ENCODE data around the gene QKI.

The QKI gene

DNA sequence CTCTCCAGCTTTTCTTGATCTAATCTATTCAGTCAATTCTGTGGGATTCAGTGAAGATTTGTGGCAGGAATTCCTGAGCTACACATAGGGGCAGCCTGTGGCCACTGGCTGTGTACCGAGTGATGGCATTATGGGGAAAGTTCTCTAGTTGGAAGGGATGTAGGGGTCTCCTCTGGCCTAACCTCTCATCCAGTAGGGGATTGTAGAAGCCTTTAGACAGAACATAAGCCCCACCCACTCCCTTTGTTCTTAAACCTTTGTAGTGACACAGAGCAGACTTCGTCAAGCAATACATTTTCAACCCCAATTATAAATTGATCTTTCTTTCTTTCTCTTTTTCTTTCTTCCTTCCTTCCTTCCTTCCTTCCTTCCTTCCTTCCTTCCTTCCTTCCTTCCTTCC lies 188.9 kb downstream of the QKI start:
- Mint-ChIP-seq H3K4me1 (peaks cover 4% of the 10 kb centered on the region), H3K27me3 (peaks cover 2% of the 10 kb centered on the region), H3K36me3 (ENCODE audit: low read depth) (no peaks in the 10 kb centered on the region), H3K9me3 (peaks cover 6% of the 10 kb centered on the region), H3K4me3 (no peak overlapping the region), H3K27ac (no peak overlapping the region)
- DNase-seq (no peak), ATAC-seq (no peak)

DNA sequence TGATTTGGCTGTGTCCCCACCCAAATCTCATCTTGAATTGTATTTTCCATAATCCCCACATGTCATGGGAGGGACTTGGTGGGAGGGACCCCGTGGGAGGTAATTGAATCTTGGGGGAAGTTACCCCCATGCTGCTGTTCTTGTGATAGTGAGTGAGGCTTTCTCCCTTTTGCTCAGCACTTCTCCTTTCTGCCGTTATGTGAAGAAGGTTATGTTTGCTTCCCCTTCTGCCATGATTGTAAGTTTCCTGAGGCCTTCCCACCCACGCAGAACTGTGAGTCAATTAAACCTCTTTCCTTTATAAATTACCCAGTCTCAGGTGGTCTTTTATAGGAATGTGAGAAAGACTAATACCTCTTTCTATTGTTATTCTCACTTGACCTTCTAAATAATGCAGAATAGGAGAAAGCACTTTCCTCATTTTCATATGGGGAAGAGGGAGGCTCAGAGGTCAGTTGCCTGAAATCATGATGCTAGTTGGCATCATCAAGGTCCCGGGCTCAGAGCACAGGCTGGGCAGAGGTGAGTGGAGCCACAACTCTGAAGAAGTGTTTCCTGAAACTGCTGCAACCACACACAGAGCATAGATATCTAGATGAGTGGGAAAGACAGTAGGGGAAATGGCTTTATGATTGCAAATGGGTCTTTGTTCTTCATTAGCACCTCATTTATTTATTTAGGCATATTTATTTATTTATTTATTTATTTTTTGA lies 191.0 kb downstream of the QKI start:
- H3K27me3 Mint-ChIP-seq, result peaks cover 4% of the 10 kb centered on the region
- H3K27ac Mint-ChIP-seq, result no peak overlapping the region
- peaks cover 6% of the 10 kb centered on the region for H3K9me3 Mint-ChIP-seq
- no peaks in the 10 kb centered on the region for H3K36me3 Mint-ChIP-seq (ENCODE audit: low read depth)
- H3K4me1 Mint-ChIP-seq, result peaks cover 7% of the 10 kb centered on the region
- ATAC-seq (no peak), DNase-seq (no peak)
- no peak overlapping the region for H3K4me3 Mint-ChIP-seq

DNA sequence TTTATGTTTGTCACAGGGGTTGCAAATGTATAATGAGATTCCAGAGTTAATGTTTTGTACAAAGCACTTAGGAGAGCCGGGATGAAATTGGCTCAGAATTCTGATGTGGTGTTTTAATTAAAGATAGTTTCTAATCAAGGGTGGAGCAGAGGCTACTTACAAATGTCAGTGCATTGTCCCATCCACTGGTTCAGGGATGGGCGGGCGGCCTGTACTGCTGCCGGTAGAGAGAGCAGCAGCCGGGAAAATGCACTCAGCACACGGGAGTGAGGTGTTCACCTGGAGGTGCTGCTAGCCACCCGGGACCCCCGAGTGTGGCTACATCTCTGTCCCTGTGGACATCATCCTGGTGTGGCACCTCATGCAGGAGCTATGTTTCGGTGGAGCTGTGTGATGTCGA lies 193.3 kb downstream of the QKI start:
- ATAC-seq, result no peak

DNA sequence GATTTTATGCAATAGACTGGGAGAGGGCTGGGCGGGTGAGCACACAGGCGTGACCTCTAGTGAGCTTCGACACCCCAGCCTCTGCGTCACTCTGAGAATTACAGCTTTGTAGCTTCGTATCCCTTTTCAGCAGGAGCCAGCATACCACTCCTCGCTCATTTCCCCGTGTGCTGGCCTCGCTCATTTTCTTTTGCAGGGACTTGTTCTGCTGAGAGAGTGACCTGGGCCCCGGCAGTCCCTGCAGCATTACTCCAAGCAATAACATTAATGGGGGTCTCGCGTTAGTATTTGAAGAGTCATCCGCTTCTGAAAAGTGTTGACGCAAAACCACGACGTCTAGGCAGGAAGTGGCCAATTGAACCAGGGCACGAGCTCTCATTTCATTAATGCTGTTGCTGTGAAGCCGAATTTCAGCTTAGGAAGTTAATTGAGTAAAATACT lies 193.7 kb downstream of the QKI start:
- Mint-ChIP-seq H3K9me3 (peaks cover 6% of the 10 kb centered on the region), H3K4me3 (no peak overlapping the region), H3K36me3 (ENCODE audit: low read depth) (no peaks in the 10 kb centered on the region), H3K4me1 (peaks cover 7% of the 10 kb centered on the region), H3K27ac (no peak overlapping the region), H3K27me3 (peaks cover 4% of the 10 kb centered on the region)
- ATAC-seq (no peak), DNase-seq (no peak)

More for the DNA sequence above, 193.3 kb downstream of the QKI start:
- peaks cover 4% of the 10 kb centered on the region for H3K27me3 Mint-ChIP-seq
- peaks cover 7% of the 10 kb centered on the region for H3K4me1 Mint-ChIP-seq
- H3K4me3 Mint-ChIP-seq, result no peak overlapping the region
- H3K9me3 Mint-ChIP-seq, result peaks cover 6% of the 10 kb centered on the region
- no peaks in the 10 kb centered on the region for H3K36me3 Mint-ChIP-seq (ENCODE audit: low read depth)
- no peak overlapping the region for H3K27ac Mint-ChIP-seq
- DNase-seq, result no peak

DNA sequence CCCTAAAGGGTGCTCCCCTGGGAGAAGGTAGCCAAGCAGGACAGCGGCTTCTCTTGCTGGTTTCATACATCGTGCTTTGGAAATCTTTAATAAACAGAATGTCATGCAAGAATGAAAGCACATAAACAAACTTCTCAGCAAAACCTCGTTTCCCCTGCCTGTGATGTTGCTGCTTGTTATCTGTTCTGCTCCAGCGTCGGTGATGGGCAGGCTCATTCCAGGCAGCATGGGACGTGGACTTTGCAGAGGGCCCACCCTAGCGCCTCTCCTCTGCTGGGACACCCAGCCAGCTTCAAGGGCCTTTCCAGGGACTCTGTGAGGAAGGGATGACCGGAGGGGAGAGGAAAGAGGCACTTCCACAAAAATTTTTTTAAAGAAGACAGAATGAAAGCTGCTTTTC lies 197.7 kb downstream of the QKI start:
- Mint-ChIP-seq H3K27me3 (peaks cover 4% of the 10 kb centered on the region), H3K4me1 (peaks cover 3% of the 10 kb centered on the region), H3K36me3 (ENCODE audit: low read depth) (no peaks in the 10 kb centered on the region), H3K9me3 (no peaks in the 10 kb centered on the region), H3K4me3 (no peak overlapping the region), H3K27ac (no peak overlapping the region)
- DNase-seq (no peak), ATAC-seq (no peak)

DNA sequence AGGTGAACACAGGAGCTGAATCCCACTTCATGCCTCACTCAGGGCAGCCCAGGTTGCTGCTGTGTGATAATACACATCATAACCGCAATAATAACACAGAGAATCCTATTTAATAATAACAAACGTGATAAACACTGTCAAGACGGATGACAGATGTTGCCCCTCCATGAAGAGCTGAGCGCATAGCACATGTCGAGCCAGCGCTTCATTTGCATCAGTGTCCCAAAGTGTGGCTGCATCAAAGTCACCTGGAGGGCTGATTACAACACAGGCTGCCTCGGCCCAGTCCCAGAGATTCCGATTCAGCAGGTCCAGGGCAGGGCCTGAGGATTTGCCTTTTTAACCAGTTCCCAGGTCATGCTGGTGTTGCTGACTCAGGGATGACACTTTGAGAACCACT lies 198.5 kb downstream of the QKI start:
- DNase-seq, result no peak
- no peak overlapping the region for H3K4me3 Mint-ChIP-seq
- peaks cover 4% of the 10 kb centered on the region for H3K27me3 Mint-ChIP-seq
- H3K9me3 Mint-ChIP-seq, result no peaks in the 10 kb centered on the region
- H3K36me3 Mint-ChIP-seq (ENCODE audit: low read depth), result no peaks in the 10 kb centered on the region
- H3K4me1 Mint-ChIP-seq, result peaks cover 3% of the 10 kb centered on the region
- no peak for ATAC-seq
- no peak overlapping the region for H3K27ac Mint-ChIP-seq

DNA sequence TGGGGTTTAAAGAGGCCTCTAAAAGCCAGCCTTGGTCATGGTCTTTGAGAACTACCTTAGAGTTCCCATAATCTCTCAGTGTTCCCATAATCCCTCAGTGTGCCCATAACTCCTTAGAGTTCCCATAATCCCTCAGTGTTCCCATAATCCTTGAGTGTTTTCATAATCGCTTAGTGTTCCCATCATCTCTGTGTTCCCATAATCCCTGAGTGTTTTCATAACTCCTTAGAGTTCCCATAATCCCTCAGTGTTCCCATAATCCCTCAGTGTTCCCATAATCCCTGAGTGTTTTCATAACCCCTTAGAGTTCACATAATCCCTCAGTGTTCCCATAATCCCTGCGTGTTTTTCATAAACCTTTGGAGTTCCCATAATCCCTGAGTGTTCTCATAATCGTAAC lies 199.2 kb downstream of the QKI start:
- Mint-ChIP-seq H3K9me3 (no peaks in the 10 kb centered on the region), H3K27ac (no peak overlapping the region), H3K4me3 (no peak overlapping the region), H3K36me3 (ENCODE audit: low read depth) (no peaks in the 10 kb centered on the region), H3K27me3 (no peaks in the 10 kb centered on the region), H3K4me1 (peaks cover under 1% of the 10 kb centered on the region)
- DNase-seq, result no peak
- no peak for ATAC-seq

DNA sequence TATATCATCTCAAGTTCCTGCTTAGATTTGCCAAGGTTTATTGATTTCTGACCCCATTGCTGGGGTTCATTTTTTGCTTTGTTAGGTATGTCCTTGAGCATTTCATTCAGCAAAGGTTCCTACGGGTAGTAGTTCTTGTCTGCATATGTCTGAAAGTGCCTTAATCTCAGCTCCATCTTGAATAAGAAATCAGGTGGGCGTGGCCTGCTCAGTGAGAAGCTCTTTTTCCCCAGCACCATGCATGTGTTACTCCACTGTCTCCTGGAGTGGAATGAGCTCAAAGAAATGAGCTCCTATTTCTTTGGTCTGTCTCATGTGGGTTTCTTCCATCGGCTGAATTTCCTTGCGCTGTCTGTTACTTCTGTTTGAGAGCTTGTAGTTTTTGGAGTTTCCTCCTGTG lies 201.9 kb downstream of the QKI start:
- no peaks in the 10 kb centered on the region for H3K4me1 Mint-ChIP-seq

DNA sequence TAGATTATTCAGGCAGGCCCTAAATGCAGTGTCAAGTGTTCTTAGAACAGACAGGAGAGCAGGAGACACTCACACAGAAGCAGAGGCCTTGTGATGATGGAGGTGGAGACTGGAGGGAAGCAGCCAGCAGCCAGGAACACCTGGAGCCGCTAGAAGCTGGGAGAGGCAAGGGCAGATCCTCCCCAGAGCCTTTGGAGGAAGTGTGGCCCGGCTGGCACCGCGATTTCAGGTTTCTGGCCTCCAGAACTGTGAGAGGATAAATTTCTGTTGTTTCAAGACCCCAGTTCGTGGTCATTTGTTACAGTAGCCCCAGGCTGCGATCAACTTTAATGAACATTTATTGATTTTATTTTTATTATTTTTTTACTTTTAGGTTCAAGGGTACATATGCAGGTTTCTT lies 203.0 kb downstream of the QKI start:
- Mint-ChIP-seq H3K4me1 (no peaks in the 10 kb centered on the region), H3K9me3 (no peaks in the 10 kb centered on the region), H3K27ac (no peak overlapping the region), H3K27me3 (peaks cover 4% of the 10 kb centered on the region), H3K36me3 (ENCODE audit: low read depth) (no peaks in the 10 kb centered on the region), H3K4me3 (no peak overlapping the region)
- no peak for ATAC-seq
- DNase-seq, result no peak

More for the DNA sequence above, 201.9 kb downstream of the QKI start:
- Mint-ChIP-seq H3K4me3 (no peak overlapping the region), H3K36me3 (ENCODE audit: low read depth) (no peaks in the 10 kb centered on the region), H3K9me3 (no peaks in the 10 kb centered on the region), H3K27ac (no peak overlapping the region), H3K27me3 (peaks cover under 1% of the 10 kb centered on the region)
- ATAC-seq (no peak), DNase-seq (no peak)

DNA sequence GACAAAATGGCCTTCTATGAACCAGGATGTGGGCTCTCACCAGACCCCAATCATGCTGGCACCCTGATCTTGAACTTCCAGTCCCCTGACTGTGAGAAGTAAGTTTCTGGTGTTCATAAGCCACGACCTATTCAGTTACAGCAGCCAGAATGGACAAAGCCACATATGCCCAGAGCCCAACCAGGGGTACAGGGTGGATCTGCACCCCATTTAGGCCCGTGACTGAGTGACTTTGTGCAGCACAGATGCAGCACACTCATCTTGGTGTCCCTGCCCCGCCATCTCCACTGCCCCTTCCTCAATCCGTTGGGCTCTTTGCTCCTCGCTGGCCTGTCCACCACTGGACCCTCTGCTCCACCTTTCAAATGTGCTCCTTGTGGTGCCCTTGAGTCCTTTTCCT lies 205.6 kb downstream of the QKI start:
- Mint-ChIP-seq H3K27ac (no peak overlapping the region), H3K4me3 (no peak overlapping the region), H3K36me3 (ENCODE audit: low read depth) (no peaks in the 10 kb centered on the region), H3K4me1 (no peaks in the 10 kb centered on the region), H3K27me3 (peaks cover 4% of the 10 kb centered on the region), H3K9me3 (no peaks in the 10 kb centered on the region)
- ATAC-seq, result no peak
- DNase-seq, result no peak

DNA sequence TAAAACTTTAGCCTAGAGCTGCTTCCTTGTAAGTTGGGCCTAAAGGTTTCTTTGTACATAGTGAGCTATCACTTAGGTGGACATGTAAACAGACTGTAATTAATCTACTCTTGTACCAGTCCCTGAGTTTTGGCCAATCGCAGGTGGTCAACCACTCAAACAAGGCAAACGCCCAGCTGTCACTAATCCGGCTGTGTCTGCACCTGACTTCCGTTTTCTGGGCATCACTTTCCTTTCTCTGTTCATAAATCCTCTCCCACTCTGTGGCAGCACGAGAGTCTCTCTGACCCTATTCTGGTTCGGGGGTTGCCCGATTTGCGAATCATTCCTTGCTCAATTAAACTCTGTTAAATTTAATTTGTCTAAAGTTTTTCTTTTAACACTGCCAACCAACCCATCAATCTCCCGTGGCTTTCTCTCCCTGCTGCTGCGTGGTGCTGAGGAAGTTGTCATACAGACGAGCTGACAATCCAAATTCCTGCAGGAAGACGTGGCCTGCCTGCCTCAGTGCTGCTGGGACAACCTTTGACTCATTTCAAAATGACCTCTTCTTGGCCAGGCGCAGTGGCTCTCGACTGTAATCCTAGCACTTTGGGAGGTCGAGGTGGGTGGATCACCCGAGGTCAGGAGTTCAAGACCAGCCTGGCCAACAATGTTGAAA lies 206.3 kb downstream of the QKI start:
- Mint-ChIP-seq H3K27me3 (peaks cover 4% of the 10 kb centered on the region), H3K36me3 (ENCODE audit: low read depth) (no peaks in the 10 kb centered on the region), H3K4me1 (no peaks in the 10 kb centered on the region), H3K27ac (no peak overlapping the region), H3K9me3 (no peaks in the 10 kb centered on the region), H3K4me3 (no peak overlapping the region)
- DNase-seq (no peak), ATAC-seq (no peak)

DNA sequence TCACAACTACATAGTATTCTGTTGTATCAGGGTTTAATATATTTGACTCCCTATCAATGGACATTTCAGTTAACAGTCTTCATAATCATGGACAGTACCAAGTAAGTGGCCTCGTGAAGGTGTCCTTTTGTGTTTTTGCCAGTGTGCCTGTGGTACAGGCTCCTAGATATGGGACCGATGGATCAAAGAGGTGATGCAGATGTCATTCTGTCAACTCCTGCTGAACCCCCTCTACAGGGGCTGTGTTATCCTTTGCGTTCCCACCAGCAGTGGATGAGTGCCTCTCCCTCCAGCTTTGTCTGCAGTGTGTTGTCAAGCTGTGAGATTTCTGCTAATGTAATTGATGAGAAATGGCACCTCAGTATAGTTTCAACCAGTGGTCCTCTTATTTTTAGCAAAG lies 210.7 kb downstream of the QKI start:
- H3K36me3 Mint-ChIP-seq (ENCODE audit: low read depth), result no peaks in the 10 kb centered on the region
- no peaks in the 10 kb centered on the region for H3K4me1 Mint-ChIP-seq
- peaks cover 15% of the 10 kb centered on the region for H3K27me3 Mint-ChIP-seq
- H3K9me3 Mint-ChIP-seq, result no peaks in the 10 kb centered on the region
- no peak overlapping the region for H3K4me3 Mint-ChIP-seq
- no peak overlapping the region for H3K27ac Mint-ChIP-seq
- no peak for ATAC-seq
- DNase-seq, result no peak

DNA sequence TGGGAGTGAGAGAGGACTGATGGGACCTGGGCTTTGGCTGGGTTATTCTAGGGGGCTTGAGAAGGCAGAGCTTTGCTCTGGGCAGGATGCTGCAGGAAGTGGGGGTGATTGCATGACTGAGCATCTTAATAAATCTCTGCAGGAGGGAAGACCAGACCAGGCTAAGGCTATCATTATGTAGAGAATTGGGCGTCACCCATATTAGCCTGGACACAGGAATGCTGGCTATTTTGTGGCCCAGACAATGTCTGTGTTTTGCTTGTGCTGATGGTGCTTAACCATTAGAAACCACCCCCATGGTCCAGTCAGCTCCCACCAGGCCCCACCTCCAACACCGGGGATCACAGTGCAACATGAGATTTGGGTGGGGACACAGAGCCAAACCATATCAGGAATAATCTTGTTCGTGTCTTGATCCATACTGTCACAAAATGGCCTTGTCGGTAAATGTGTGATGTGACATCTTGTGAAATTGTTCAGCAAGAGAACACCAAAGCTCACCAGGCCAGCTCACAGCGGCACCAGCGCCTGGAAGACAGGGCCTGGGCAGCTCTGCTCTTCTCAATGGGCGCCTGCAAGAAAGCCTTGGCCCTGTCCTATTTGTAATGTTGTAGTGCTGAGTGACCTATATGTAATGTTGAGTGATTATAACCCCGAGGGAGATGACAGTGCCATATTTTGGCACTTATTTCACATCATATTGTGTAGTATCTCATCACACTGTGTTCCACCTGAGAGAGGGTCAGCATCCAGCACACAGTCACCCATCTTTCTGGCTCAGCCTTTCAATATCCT lies 211.8 kb downstream of the QKI start:
- ATAC-seq (no peak), DNase-seq (no peak)
- H3K36me3 Mint-ChIP-seq (ENCODE audit: low read depth), result no peaks in the 10 kb centered on the region
- no peaks in the 10 kb centered on the region for H3K9me3 Mint-ChIP-seq
- H3K27ac Mint-ChIP-seq, result no peak overlapping the region
- H3K27me3 Mint-ChIP-seq, result peaks cover 15% of the 10 kb centered on the region
- H3K4me1 Mint-ChIP-seq, result no peaks in the 10 kb centered on the region
- no peak overlapping the region for H3K4me3 Mint-ChIP-seq

DNA sequence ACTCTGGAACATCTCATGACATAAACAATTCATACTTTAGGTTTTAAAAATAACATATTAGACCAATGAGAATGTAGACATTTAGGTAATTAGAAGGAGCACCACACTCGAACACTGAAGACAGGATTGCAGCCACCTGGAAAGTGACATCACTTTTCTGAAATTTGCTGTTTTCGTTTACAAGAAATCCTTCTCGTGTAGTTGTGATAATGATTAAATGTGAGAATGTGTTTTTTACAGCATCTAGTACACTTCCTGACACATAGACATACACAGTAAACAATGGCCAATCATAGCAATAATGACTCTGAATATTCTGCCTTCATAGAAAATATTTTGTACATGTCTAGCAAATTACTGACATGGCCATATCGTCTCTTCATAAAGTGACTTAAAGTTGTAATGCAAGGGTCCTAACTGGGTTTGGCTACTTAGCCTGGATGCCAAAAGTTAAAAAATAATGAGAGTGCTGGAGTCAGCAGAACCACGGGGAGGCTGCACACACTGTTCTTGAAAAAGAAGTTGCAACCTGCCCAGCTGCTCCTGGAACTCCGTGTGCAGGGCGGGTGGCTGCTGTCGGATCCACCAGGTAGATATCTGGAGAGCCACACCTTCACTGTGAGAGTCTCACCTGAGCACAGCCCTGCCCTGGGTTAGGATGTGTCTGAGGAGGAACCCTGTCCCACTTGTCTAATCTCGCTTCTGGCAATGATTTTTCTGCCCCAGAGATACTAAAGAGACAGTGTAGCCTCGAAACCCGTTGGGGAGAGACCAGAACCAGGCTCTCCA lies 212.9 kb downstream of the QKI start:
- Mint-ChIP-seq H3K4me1 (no peaks in the 10 kb centered on the region), H3K27ac (no peak overlapping the region), H3K27me3 (peaks cover 18% of the 10 kb centered on the region), H3K9me3 (no peaks in the 10 kb centered on the region), H3K4me3 (no peak overlapping the region), H3K36me3 (ENCODE audit: low read depth) (no peaks in the 10 kb centered on the region)
- ATAC-seq (no peak), DNase-seq (no peak)
